ENCODE results near the gene EIF3B.
"Not testable (repeated sequence)": the region's sequence is repeated elsewhere in the genome, so short reads cannot be mapped to it uniquely, and the experiment has no call there.

The EIF3B gene

GRCh38 chr7:2379161-2379560, 24.5 kb downstream of the EIF3B start:
- DNase-seq = no peak

DNA sequence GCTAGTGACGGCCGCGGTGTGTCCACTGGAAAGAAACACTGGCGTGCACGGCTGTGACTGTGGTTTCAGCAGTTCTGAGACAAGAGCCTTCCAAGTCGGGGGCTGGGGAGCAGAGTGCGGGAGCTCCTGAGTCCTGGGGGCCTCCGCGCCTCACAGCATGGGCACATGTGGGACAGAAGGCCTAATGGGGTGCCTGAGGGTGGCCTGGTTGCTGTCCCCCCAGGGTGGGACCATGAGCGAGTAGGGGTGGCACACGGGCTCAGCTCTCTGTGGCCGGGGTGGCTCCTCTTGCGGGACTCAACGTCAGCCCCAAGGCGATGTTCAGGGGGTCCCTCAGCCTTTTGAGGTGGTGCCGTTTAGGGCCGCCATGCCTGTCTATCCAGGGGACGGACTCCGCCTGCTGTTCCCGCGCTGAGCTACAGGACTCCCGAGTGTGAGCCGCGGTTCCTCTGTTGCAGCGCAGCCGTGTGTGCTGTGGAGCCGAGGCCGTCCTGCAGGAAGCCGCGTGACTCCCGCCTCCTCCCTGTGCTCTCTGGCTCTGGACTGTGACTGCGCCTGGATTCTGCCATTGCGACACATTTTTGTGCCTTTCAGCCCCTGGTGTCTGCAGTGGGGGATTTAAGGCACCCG, 25.3 kb downstream of the EIF3B start:
- DNase-seq = no peak

DNA sequence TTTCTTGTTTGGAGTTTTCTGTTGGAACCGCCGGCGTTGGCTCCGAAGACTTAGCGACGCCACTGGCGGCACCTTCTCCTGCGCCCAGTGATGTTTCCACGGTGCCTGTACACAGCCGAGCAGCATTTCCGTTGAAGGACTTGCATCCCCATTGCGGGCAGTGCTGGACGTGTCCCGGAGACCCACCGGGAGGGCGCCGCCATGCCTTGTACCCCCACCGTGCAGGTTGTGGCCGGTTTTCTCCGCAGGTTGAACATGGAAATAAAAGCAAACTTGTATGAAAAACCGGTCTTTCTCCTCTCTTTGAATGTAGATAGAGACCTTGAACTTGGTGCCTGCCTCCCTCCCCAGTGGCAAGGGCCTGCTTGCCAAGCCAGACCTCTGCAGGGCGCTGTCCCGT, 25.8 kb downstream of the EIF3B start:
- no peak for DNase-seq

DNA sequence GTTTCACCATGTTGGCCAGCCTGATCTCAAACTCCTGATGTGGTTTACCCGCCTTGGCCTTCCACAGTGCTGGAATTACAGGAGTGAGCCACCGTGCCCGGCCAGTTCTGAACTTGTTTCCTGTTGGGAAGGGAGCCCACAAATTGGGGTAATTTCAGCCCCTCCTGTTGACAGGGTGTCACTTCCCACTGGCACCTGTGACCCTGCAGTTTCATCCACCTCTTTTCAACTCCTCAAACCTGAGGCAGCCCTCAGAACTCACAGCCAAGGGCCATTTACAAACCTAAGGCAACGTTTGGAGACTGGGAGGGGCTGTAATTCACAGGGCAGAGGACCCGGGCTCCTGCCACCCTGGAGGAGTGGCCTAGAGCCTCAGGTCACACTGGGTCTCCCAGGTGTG, 26.6 kb downstream of the EIF3B start:
- DNase-seq = no peak

DNA sequence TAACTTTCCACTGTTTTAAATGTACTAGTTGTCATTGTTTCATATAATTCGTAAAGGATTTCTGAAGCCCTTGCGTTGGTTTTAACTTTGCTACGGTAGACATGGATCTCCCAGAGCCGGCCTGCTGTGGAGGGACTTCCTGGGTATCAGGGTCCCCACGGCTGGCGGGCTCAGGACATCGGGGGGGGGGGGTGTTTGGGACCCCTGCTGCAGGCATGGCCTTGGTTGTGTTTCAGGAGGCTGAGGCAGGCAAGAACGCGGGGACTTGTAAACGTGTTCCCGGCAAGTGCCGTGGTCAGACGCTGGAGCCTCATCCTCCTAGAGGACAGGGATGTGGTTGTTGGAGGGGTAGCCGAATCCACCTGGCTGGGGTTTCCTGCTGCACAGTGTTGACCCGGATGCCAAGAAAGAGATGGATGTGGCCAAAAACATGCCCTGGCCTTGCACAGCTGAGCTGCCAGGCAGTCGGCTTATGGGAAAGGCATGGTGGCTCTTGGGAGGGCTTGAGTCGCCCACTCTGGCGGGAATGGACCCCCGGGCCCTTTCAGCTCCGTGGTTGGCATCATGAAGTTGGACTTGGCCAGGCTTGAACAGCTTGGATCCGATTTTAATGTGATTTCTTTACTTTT, 27.4 kb downstream of the EIF3B start:
- no peak for DNase-seq

GRCh38 chr7:2383543-2384274, 29.1 kb downstream of the EIF3B start:
- no peak for DNase-seq

DNA sequence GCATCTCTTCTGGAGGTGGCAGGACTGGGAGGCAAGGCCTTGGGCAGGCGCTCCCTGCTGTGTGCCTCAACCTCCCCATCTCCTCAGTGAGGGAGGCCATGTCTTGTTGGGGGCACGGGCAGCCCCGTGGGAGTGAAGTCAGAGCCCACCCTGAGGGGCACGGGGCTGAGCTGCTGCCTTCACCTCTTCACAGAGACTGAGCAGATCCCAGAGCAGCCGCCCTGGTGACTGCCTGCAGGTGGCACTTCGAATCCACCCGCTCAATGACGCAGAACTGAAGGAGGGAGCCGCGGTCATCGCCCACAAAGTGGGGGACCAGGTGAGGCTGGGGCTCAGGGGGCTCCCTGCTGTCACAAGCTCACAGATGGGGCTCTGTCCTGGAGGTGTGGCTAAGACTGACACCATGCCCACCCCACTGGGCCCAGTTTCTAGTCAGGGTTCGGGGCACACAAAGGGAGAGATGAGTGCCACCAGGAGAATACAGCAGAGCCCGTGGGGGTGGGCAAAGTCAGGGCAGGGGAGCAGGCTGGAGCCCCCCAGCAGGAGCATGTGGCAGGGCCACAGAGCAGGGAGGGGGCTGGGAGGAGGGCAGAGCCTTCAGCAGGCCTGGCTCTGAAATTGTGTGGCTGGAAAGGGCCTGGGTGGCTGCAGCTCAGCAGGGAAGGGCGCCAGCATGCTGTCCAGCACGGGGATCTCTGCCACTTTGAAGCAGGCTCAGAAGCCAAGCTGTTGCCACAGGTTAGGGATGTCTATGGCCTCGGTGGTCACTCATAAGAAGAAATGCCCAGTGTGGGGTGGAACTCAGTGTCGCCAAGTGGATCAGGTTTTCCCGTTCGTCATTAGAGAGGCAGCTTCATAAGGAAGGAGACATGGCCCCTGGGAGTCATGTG, 30.0 kb downstream of the EIF3B start:
- DNase-seq = no peak

DNA sequence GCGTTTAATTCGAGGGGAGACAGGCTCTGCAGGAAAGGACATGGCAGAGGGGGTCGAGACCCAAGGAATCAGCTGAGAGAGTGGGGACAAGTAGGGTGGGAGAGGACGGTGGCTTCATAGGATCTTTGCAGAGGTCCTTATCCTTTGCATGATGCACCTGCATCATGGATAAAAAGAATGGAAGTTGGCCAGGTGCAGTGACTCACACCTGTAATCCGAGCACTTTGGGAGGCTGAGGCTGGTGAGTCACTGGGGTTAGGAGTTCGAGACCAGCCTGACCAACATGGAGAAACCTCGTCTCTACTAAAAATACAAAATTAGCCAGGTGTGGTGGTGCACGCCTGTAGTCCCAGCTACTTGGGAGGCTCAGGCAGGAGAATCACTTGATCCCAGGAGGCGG, 31.5 kb downstream of the EIF3B start:
- DNase-seq = not testable (repeated sequence)

DNA sequence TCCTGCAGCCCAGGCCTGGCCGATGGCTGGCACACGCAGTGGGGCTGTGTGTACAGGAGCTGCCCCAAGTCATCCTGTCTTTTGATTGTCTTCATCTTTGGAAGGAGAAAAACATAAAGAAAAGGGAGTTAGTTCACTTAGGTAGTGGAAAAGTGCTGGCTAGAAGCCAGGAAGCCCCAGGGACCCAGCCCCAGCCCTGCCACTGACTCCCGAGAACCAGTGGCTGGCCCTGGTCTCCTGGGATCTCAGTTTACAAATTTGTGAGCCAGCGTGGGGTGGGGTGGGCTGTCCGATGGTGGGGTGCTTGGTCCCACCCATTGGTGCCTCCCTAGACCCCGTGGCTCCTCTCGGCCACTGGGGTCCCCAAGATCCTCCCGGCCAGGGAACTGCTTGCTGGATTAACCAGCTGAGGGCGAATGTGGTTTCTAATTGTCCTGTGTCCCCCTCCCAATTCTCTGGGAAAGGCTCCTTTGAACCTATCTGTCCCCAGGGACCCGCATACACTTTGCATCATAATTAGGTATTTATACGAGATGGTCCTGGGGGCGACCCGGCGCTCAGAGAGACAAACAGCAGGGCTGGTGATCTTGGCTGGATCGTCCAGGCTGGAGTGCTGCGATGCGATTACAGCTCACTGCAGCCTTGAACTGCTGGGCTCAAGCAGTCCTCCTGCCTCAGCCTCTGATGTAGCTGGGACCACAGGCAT, 32.5 kb downstream of the EIF3B start:
- DNase-seq = no peak

DNA sequence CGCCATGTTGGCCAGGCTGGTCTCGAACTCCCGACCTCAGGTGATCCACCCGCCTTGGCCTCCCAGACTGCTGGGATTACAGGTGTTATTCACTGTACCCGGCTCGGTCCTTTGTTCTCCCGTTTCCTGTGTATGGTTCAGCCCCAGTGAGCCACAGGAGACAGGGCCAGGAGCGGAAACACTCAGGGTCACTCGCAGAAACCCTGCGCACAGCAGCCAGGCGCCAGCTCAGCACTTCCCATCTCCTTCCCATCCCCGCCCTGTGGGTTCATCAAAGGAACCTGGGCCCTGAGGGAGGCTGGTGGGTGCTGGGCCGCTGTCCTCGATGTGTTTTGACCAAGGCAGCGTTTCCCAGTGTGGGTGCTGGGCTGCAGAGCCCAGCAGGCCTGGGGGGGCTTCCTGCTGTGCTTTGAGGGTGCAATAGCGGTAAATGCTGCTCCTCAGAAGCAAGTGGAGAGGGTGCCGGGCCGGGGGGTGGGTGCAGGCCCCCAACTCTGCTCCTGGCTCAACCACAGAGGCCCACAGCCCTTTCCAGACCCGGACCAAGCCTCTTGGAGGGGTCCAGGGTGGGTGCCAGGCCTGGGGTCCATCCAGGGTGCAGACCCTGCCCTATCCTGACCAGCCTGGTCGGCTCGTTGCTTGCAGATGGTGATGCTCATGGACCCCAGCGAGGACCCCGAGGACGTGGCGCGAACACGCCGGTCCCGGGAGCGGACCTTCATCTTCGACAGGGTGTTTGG, 33.4 kb downstream of the EIF3B start:
- no peak for DNase-seq

- DNase-seq = no peak
Observed at GRCh38 chr7:2388637-2388954, 34.0 kb downstream of the EIF3B start.

GRCh38 chr7:2390020-2390816, 35.6 kb downstream of the EIF3B start:
- not testable (repeated sequence) for DNase-seq

DNA sequence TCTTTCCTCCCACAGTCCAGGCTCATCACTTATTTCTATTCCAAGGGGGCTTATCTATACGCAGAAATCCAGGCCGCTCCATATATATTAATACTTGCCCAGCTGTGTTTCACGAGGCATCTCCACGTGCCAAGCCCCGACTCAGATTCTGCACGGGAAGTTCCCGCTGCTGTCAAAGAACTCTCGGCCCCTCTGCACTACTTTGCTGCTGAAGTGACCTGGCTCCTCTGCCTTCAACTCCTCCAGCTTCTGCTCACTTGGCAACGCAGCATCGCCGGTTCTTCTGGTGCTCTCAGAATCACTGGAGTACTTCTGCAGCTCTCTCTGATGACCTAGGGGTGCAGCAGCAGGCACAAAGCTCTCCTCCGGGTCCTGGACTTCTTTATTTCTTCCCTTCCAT, 39.1 kb downstream of the EIF3B start:
- DNase-seq = no peak

DNA sequence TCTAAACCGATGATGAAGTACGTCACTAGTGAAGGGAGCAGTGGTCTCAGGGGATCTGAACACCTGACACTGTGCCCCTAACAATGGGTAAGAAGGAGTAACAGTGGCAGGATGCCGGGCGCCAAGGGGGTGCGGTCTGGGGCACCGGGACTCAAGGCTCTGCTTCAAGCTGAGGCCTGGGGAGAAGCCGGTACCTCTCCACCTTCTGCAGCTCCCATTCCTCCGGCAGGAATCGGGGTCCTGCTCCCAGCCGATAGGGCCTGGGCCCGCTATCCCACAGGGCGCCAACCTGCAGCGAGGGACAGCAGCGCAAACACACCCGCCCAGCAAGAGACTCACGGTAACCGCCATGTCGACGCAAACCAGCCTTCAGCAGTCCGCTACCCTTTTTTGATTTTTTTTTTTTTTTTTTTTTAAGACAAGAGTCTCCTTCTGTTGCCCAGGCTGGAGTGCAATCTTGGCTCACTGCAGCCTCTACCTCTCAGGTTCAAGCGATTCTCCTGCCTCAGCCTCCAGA, 40.0 kb downstream of the EIF3B start:
- DNase-seq = no peak

GRCh38 chr7:2398506-2398905, 43.9 kb downstream of the EIF3B start:
- no peak for DNase-seq

- DNase-seq = no peak
Observed at GRCh38 chr7:2399848-2400587, 45.4 kb downstream of the EIF3B start.

GRCh38 chr7:2402687-2403013, 48.0 kb downstream of the EIF3B start:
- no peak for DNase-seq

- DNase-seq = peak; percentile 92 to 94
Observed at GRCh38 chr7:2403014-2403717, 48.5 kb downstream of the EIF3B start, which contains the start of gene CHST12. Gene CHST12 (plus strand): TSS chr7:2403611. CDS start chr7:2432640, 29,029 bp downstream.

Data from activated CD4-positive, alpha-beta T cell treated with anti-CD3 and anti-CD28 coated beads, Interleukin-2, amount 50 U/mL, for 48 hours (primary cell).